Trophoblast cell (in vitro differentiated cells and primary cell): Measurements from ENCODE around the gene RALGAPB.
"Not testable (repeated sequence)": the region's sequence is repeated elsewhere in the genome, so short reads cannot be mapped to it uniquely, and the experiment has no call there.

Experiments
- DNase-seq, 2 donors: peaks; one replicate each; pipeline ENCODE4 v3.0.0-alpha.2; 2016
- H2AFZ ChIP-seq: 2 replicates; pipeline ENCODE4 v1.6.1; 2013; ENCODE audit warnings: low read length, moderate library complexity, mild to moderate bottlenecking; ENCODE audit not compliant: insufficient read depth, poor library complexity
- H2AK5ac ChIP-seq: 2 replicates; pipeline ENCODE4 v1.6.1; 2013; ENCODE audit warnings: mild to moderate bottlenecking, low read length
- H2BK120ac ChIP-seq: 2 replicates; pipeline ENCODE4 v1.6.1; 2013; ENCODE audit warnings: low read length, mild to moderate bottlenecking, moderate library complexity; ENCODE audit not compliant: insufficient read depth, poor library complexity
- H2BK12ac ChIP-seq: 2 replicates; pipeline ENCODE4 v1.6.1; 2013; ENCODE audit warnings: mild to moderate bottlenecking, low read length, moderate library complexity
- H2BK5ac ChIP-seq: 2 replicates; pipeline ENCODE4 v1.6.1; 2013; ENCODE audit warnings: low read length, low read depth, moderate library complexity, mild to moderate bottlenecking; ENCODE audit not compliant: poor library complexity
- H3K14ac ChIP-seq: 2 replicates; pipeline ENCODE4 v1.6.1; 2013; ENCODE audit warnings: mild to moderate bottlenecking, low read length
- H3K18ac ChIP-seq: 2 replicates; pipeline ENCODE4 v1.6.1; 2013; ENCODE audit warnings: mild to moderate bottlenecking, low read length
- H3K23ac ChIP-seq: 2 replicates; pipeline ENCODE4 v1.6.1; 2013; ENCODE audit warnings: low read length
- H3K27ac ChIP-seq: 2 replicates; pipeline ENCODE4 v1.5.1; 2013; ENCODE audit warnings: low read depth, mild to moderate bottlenecking, inconsistent platforms, low read length, moderate library complexity
- H3K27me3 ChIP-seq: 2 replicates; pipeline ENCODE4 v1.6.1; 2013; ENCODE audit warnings: inconsistent platforms, mild to moderate bottlenecking, low read length, moderate library complexity; ENCODE audit not compliant: insufficient read depth
- H3K36me3 ChIP-seq, 2 experiments: 1 replicate in 1 of 2; 2 replicates in 1 of 2; pipeline ENCODE4 v1.6.1; 2013; ENCODE audit warnings: low read length in 2 of 2, mild to moderate bottlenecking in 2 of 2, moderate library complexity in 1 of 2; ENCODE audit not compliant: insufficient read depth in 2 of 2, control insufficient read depth in 1 of 2
- H3K4ac ChIP-seq: 2 replicates; pipeline ENCODE4 v1.6.1; 2013; ENCODE audit warnings: low read depth, mild to moderate bottlenecking, low read length, moderate library complexity
- H3K4me1 ChIP-seq, 2 experiments: 1 replicate in 1 of 2; 2 replicates in 1 of 2; pipeline ENCODE4 v1.6.1; 2013; ENCODE audit warnings: low read length in 2 of 2, mild to moderate bottlenecking in 2 of 2, moderate library complexity in 1 of 2; ENCODE audit not compliant: insufficient read depth in 2 of 2, control insufficient read depth in 1 of 2
- H3K4me2 ChIP-seq: 2 replicates; pipeline ENCODE4 v1.6.1; 2013; ENCODE audit warnings: inconsistent platforms, mild to moderate bottlenecking, low read length, moderate library complexity
- H3K4me3 ChIP-seq: 2 replicates; pipeline ENCODE4 v1.5.1; 2013; ENCODE audit warnings: mild to moderate bottlenecking, low read depth, low read length, inconsistent platforms
- H3K79me1 ChIP-seq: one replicate; pipeline ENCODE4 v1.6.1; 2013; ENCODE audit warnings: low read length
- H3K79me2 ChIP-seq: 2 replicates; pipeline ENCODE4 v1.6.1; 2013; ENCODE audit warnings: low read length, mild to moderate bottlenecking; ENCODE audit not compliant: control insufficient read depth, insufficient read depth, poor library complexity
- H3K9ac ChIP-seq: 2 replicates; pipeline ENCODE4 v1.6.1; 2013; ENCODE audit warnings: mild to moderate bottlenecking, low read length
- H3K9me3 ChIP-seq: 2 replicates; pipeline ENCODE4 v1.6.1; 2013; ENCODE audit warnings: low read depth, mild to moderate bottlenecking, control low read depth, inconsistent platforms, low read length; ENCODE audit not compliant: insufficient read depth
- H4K12ac ChIP-seq: 2 replicates; pipeline ENCODE4 v1.6.1; 2013; ENCODE audit warnings: low read depth, mild to moderate bottlenecking, low read length, moderate library complexity
- H4K8ac ChIP-seq: 2 replicates; pipeline ENCODE4 v1.6.1; 2013; ENCODE audit warnings: low read depth, mild to moderate bottlenecking, low read length, moderate library complexity
- H4K91ac ChIP-seq: one replicate; pipeline ENCODE4 v1.6.1; 2013; ENCODE audit warnings: low read depth, mild to moderate bottlenecking, low read length, moderate library complexity
- WGBS: extraction: QIAGEN DNeasy Blood & Tissue Kit; methylation state at CpG from one replicate; pipeline ENCODE4 v1.1.7; 2013; ENCODE audit warnings: missing lambda C conversion rate; ENCODE audit not compliant: insufficient read length, insufficient coverage; ENCODE audit errors: extremely low coverage; 5-methylcytosine and 5-hydroxymethylcytosine counted together

Gene RALGAPB

DNA sequence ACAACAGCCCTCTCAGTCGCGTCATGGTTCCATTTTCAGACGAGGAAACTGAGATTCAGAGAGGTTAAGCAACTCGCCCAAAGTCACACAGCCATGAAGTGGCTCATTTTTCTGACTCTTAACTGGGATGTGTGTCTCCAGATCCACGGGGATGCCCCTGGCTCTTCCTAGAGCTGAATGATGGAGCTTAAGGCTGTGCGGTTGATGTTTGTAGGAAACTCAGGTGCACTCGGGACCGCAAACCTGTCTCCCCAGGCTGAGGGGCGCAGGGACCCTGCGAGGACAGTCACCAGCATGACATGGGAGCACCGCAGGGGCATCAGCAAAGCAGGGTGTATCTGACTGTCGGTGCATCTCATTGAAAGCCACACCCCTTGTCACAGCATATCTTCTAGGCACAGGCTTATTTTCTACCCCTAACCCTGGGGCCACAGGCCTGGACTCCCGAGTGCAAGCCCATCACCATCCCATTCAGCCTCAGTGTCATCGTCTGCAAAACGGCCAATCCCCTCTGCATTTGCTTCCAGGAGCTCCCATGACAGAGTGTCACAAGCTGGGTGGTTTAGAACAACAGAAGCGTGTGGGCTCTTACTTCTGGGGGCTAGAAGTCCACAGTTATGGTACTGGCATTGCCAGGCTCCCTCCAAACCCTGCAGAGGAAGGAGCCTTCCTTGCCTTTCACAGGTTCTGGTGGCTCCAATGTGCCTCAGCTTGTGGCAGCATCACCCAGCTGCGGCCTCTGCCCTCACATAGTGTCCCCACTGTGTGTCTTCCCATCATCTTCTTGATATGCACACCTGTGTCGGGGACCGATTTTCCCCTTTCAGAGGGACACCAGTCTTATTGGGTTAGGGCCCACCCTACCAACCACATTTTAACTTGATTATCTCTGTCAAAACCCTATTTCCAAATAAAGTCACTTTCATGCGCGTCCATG is 119.1 kb downstream of the RALGAPB start:
- Histone ChIP-seq H3K23ac (no peak overlapping the region), H3K4me2 (no peak overlapping the region), H3K4ac (peak overlapping the region; percentile 8), H3K4me3 (no peak overlapping the region), H3K14ac (peak overlapping the region; percentile 60), H3K36me3 (no peaks in the 10 kb centered on the region), H2BK120ac (peak overlapping the region; percentile 83), H3K9ac (no peak overlapping the region), H2AFZ (no peak overlapping the region), H4K12ac (no peak overlapping the region), H2AK5ac (peak overlapping the region; percentile 69), H3K18ac (peak overlapping the region; percentile 67), H2BK5ac (no peak overlapping the region), H3K4me1 (peaks cover 8 to 11% of the 10 kb centered on the region in 2 experiments), H4K91ac (peak overlapping the region; percentile 52), H4K8ac (peak overlapping the region; percentile 17), H3K79me1 (peaks cover 13% of the 10 kb centered on the region), H3K27ac (no peak overlapping the region), H3K79me2 (no peaks in the 10 kb centered on the region), H2BK12ac (peak overlapping the region; percentile 81), H3K27me3 (no peaks in the 10 kb centered on the region), H3K9me3 (no peaks in the 10 kb centered on the region)
- no CpG with 5 or more reads among the region's 21 CpGs for WGBS
- DNase-seq, result no peak

DNA sequence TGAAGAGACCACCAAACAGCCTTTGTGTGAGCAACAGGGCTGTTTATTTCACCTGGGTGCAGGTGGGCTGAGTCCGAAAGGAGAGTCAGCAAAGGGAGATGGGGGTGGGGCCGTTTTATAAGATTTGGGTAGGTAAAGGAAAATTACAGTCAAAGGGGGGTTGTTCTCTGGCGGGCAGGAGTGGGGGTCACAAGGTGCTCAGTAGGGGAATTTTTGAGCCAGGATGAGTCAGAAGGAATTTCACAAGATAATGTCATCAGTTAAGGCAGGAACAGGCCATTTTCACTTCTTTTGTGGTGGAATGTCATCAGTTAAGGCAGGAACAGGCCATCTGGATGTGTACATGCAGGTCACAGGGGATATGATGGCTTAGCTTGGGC is 119.8 kb downstream of the RALGAPB start:
- H4K91ac ChIP-seq, result peak overlapping the region; percentile 52
- not testable (repeated sequence) for H3K9me3 ChIP-seq, H2BK12ac ChIP-seq, H2AFZ ChIP-seq, H2BK5ac ChIP-seq, H3K14ac ChIP-seq, H3K4me3 ChIP-seq, H3K9ac ChIP-seq, H3K79me2 ChIP-seq, H3K23ac ChIP-seq, H3K4ac ChIP-seq, H3K4me2 ChIP-seq, H4K12ac ChIP-seq, H4K8ac ChIP-seq, H3K27ac ChIP-seq, H3K36me3 ChIP-seq, H3K18ac ChIP-seq, H3K27me3 ChIP-seq, H2AK5ac ChIP-seq
- peak overlapping the region; percentile 83 for H2BK120ac ChIP-seq
- DNase-seq, result peak in 1 of 2 donors; percentile 23
- H3K79me1 ChIP-seq, result peaks cover 13% of the 10 kb centered on the region
- peaks cover 10 to 11% of the 10 kb centered on the region in 2 experiments for H3K4me1 ChIP-seq
- no CpG with 5 or more reads among the region's 3 CpGs for WGBS

DNA sequence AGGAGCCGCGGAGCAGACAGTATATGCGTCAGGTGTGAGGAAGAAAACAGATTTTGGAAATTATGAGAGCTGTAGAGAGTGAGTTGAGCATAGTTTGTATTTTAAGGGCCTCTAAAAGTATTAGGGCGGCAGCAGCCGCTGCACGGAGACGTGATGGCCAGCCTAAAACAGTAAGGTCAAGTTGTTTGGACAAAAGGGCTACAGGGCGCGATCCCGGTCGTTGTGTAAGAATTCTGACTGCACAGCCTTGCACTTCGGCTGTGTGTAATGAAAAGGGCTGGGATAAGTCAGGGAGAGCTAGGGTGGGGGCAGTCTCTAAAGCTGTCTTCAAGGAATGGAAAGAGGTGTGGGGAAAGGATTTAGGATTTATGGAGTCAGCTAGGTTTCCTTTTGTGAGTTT is 121.6 kb downstream of the RALGAPB start:
- not testable (repeated sequence) for H2AK5ac ChIP-seq, H4K8ac ChIP-seq, H3K4ac ChIP-seq, H3K4me2 ChIP-seq, H3K4me3 ChIP-seq, H3K23ac ChIP-seq, H2BK12ac ChIP-seq, H4K12ac ChIP-seq, H4K91ac ChIP-seq, DNase-seq, H3K27me3 ChIP-seq, H3K14ac ChIP-seq, H3K18ac ChIP-seq, H2AFZ ChIP-seq, H3K9me3 ChIP-seq, H2BK120ac ChIP-seq, H3K9ac ChIP-seq, H2BK5ac ChIP-seq, H3K79me2 ChIP-seq, H3K36me3 ChIP-seq, H3K27ac ChIP-seq
- no CpG with 5 or more reads among the region's 12 CpGs for WGBS
- H3K4me1 ChIP-seq, result peaks cover 14% of the 10 kb centered on the region in 2 experiments
- H3K79me1 ChIP-seq, result peaks cover 16% of the 10 kb centered on the region

DNA sequence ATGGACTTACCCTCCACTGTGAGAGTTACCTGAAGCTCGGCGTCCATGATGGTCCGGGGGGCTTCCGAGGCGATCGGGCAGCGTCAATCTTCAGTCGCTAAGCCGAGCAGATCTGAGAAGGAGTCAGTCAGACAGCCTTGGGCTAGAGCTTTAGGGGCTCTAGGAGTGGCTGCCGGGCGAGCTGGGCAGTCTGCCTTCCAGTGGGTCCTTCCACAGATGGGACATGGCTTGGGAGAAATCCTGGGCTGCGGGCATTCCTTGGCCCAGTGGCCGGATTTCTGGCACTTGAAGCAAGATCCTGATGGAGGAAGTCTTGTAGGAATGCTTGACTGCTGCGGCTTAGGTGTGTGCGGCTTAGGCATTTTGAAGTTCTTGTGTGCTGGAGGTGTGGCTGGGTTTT is 123.2 kb downstream of the RALGAPB start:
- not testable (repeated sequence) for H2BK5ac ChIP-seq, H3K4ac ChIP-seq, H3K79me2 ChIP-seq, H3K9me3 ChIP-seq, H2AK5ac ChIP-seq, H3K4me2 ChIP-seq, H4K8ac ChIP-seq, H3K27ac ChIP-seq, H3K36me3 ChIP-seq, H2AFZ ChIP-seq, H3K9ac ChIP-seq, H3K23ac ChIP-seq, H4K12ac ChIP-seq, H3K4me3 ChIP-seq, H3K27me3 ChIP-seq, H2BK120ac ChIP-seq, H2BK12ac ChIP-seq, H3K18ac ChIP-seq
- peak; percentile 33 to 61 for DNase-seq
- peaks cover 23 to 25% of the 10 kb centered on the region in 2 experiments for H3K4me1 ChIP-seq
- no CpG with 5 or more reads among the region's 15 CpGs for WGBS
- peak overlapping the region; percentile 9 for H3K14ac ChIP-seq
- H3K79me1 ChIP-seq, result peaks cover 21% of the 10 kb centered on the region
- H4K91ac ChIP-seq, result peak overlapping the region; percentile 50
